ENCODE measurements around the gene TTC33.

TTC33 gene

GRCh38 chr5:40499518-40500273 lies 256.1 kb downstream of the TTC33 start:
- Histone ChIP-seq H3K27ac (ENCODE audit: low read length) (no peak overlapping the region), H3K27me3 (ENCODE audit: control insufficient read depth, insufficient read depth, low read length) (no peaks in the 10 kb centered on the region), H3K4me1 (ENCODE audit: control insufficient read depth, insufficient read depth, low read length) (no peaks in the 10 kb centered on the region), H3K36me3 (ENCODE audit: control insufficient read depth, insufficient read depth, low read length) (no peaks in the 10 kb centered on the region), H3K4me3 (ENCODE audit: low read length) (no peak overlapping the region), H3K9me3 (ENCODE audit: control insufficient read depth, insufficient read depth, low read length) (no peaks in the 10 kb centered on the region)
- WGBS (ENCODE audit: insufficient coverage, insufficient read length), result no CpG with 5 or more reads among the region's 3 CpGs
- DNase-seq (ENCODE audit: low read depth, low spot score), result no peak

- Histone ChIP-seq H3K36me3 (ENCODE audit: control insufficient read depth, insufficient read depth, low read length) (no peaks in the 10 kb centered on the region), H3K27ac (ENCODE audit: low read length) (no peak overlapping the region), H3K9me3 (ENCODE audit: control insufficient read depth, insufficient read depth, low read length) (no peaks in the 10 kb centered on the region), H3K4me3 (ENCODE audit: low read length) (no peak overlapping the region), H3K27me3 (ENCODE audit: control insufficient read depth, insufficient read depth, low read length) (no peaks in the 10 kb centered on the region), H3K4me1 (ENCODE audit: control insufficient read depth, insufficient read depth, low read length) (no peaks in the 10 kb centered on the region)
- WGBS (ENCODE audit: insufficient coverage, insufficient read length), result no CpG with 5 or more reads among the region's 2 CpGs
- no peak for DNase-seq (ENCODE audit: low read depth, low spot score)
Observed at GRCh38 chr5:40499007-40499406, 256.8 kb downstream of the TTC33 start.

- Histone ChIP-seq H3K4me3 (ENCODE audit: low read length) (no peak overlapping the region), H3K27me3 (ENCODE audit: control insufficient read depth, insufficient read depth, low read length) (no peaks in the 10 kb centered on the region), H3K4me1 (ENCODE audit: control insufficient read depth, insufficient read depth, low read length) (no peaks in the 10 kb centered on the region), H3K36me3 (ENCODE audit: control insufficient read depth, insufficient read depth, low read length) (no peaks in the 10 kb centered on the region), H3K9me3 (ENCODE audit: control insufficient read depth, insufficient read depth, low read length) (no peaks in the 10 kb centered on the region), H3K27ac (ENCODE audit: low read length) (no peak overlapping the region)
- no CpG with 5 or more reads among the region's 1 CpG for whole genome bisulfite sequencing (ENCODE audit: insufficient coverage, insufficient read length)
- no peak for DNase-seq (ENCODE audit: low read depth, low spot score)
Observed at GRCh38 chr5:40497573-40497972, 258.2 kb downstream of the TTC33 start.

DNA sequence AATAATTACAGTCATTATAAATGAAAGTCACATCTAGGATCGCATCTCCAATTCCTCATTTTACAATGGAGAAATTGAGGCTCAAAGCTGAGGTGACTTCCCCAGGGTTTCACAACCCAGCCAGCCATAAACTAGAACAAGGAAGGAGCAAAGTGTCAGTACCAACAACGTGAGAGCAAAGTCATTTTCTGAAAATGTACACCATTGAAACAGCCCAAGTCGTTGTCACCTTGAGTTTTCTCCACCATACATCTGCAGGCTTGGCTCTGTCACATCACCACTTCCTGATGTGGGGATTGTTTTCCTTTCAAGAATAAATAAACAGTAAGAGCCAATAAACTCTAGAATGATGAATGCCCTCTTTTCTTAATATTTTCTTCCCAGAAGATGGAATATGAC lies 260.5 kb downstream of the TTC33 start:
- Histone ChIP-seq H3K4me1 (ENCODE audit: control insufficient read depth, insufficient read depth, low read length) (no peaks in the 10 kb centered on the region), H3K4me3 (ENCODE audit: low read length) (no peak overlapping the region), H3K9me3 (ENCODE audit: control insufficient read depth, insufficient read depth, low read length) (no peaks in the 10 kb centered on the region), H3K27me3 (ENCODE audit: control insufficient read depth, insufficient read depth, low read length) (no peaks in the 10 kb centered on the region), H3K36me3 (ENCODE audit: control insufficient read depth, insufficient read depth, low read length) (no peaks in the 10 kb centered on the region), H3K27ac (ENCODE audit: low read length) (no peak overlapping the region)
- WGBS (ENCODE audit: insufficient coverage, insufficient read length), result no CpG with 5 or more reads among the region's 3 CpGs
- DNase-seq (ENCODE audit: low read depth, low spot score), result no peak

DNA sequence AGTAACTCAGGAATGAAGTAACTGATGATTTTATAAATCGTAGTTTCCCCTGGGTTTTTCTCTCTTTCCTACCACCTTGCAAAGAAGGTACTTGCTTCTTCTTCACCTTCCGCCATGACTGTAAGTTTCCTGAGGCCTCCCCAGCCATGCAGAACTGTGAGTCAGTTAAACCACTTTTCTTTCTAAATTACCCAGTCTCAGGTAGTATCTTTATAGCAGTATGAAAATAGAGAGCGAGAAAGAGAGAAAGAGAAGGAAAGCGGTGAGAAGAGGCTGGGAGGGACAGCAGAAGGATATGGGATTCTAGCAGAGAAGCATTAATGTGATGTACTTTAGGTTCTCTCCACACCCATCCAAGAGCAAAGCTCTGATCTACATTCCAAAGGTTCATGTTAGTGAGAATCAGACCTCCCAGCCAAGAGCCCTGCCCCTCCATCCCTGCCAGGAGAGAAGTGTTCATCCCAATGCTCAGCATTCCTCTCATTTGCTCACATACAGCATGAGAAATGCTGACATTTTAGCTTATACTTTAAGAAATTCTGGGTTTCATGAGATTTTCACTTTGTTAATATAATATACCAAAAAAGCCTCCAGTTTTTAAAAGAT lies 261.0 kb downstream of the TTC33 start:
- Histone ChIP-seq H3K9me3 (ENCODE audit: control insufficient read depth, insufficient read depth, low read length) (no peaks in the 10 kb centered on the region), H3K36me3 (ENCODE audit: control insufficient read depth, insufficient read depth, low read length) (no peaks in the 10 kb centered on the region), H3K27ac (ENCODE audit: low read length) (no peak overlapping the region), H3K27me3 (ENCODE audit: control insufficient read depth, insufficient read depth, low read length) (no peaks in the 10 kb centered on the region), H3K4me3 (ENCODE audit: low read length) (no peak overlapping the region), H3K4me1 (ENCODE audit: control insufficient read depth, insufficient read depth, low read length) (no peaks in the 10 kb centered on the region)
- WGBS (ENCODE audit: insufficient coverage, insufficient read length), result no CpG with 5 or more reads among the region's 4 CpGs
- DNase-seq (ENCODE audit: low read depth, low spot score), result no peak

DNA sequence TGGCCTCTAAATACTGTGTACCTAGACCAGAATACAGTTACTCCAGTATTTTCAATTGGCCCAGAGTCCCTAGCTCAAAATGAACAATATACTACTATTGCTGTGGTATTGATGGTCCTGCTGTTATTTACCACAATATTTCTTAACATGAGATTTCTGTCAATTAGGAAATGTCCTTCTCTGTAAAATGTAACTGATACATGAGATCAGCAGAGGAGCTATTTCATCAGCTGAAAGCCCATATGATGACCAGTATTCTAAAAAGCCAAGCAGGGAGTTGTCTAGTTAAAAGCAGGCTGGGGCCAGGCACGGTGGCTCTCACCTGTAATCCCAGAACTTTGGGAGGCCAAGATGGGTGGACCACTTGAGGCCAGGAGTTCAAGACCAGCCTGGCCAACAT lies 263.7 kb downstream of the TTC33 start:
- Histone ChIP-seq H3K4me3 (ENCODE audit: low read length) (no peak overlapping the region), H3K9me3 (ENCODE audit: control insufficient read depth, insufficient read depth, low read length) (no peaks in the 10 kb centered on the region), H3K27me3 (ENCODE audit: control insufficient read depth, insufficient read depth, low read length) (no peaks in the 10 kb centered on the region), H3K4me1 (ENCODE audit: control insufficient read depth, insufficient read depth, low read length) (no peaks in the 10 kb centered on the region), H3K36me3 (ENCODE audit: control insufficient read depth, insufficient read depth, low read length) (no peaks in the 10 kb centered on the region), H3K27ac (ENCODE audit: low read length) (no peak overlapping the region)
- WGBS (ENCODE audit: insufficient coverage, insufficient read length), result no CpG with 5 or more reads among the region's 1 CpG
- no peak for DNase-seq (ENCODE audit: low read depth, low spot score)

DNA sequence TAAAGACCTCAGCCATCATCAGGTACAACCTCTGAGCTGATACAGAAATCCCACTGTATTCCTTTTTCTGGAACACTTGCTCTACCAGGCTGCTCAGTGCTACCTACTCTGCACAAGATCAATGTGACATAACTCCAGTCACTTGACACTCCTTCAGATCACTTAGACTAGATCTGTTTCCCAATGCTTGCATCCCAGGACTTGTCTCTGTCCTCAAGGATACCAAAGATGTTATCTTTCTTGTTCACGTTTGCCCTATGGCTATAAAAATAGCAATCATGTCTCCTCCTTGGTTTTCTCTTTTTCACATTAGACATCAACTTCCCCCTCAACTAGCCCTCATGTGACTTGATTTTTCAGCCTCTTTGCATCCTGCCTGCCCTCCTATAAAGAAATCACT lies 264.1 kb downstream of the TTC33 start:
- no peaks in the 10 kb centered on the region for H3K36me3 ChIP-seq (ENCODE audit: control insufficient read depth, insufficient read depth, low read length)
- H3K27me3 ChIP-seq (ENCODE audit: control insufficient read depth, insufficient read depth, low read length), result no peaks in the 10 kb centered on the region
- no peak overlapping the region for H3K4me3 ChIP-seq (ENCODE audit: low read length)
- no peaks in the 10 kb centered on the region for H3K9me3 ChIP-seq (ENCODE audit: control insufficient read depth, insufficient read depth, low read length)
- WGBS (ENCODE audit: insufficient coverage, insufficient read length), result no CpG with 5 or more reads among the region's 1 CpG
- H3K4me1 ChIP-seq (ENCODE audit: control insufficient read depth, insufficient read depth, low read length), result no peaks in the 10 kb centered on the region
- no peak for DNase-seq (ENCODE audit: low read depth, low spot score)
- H3K27ac ChIP-seq (ENCODE audit: low read length), result no peak overlapping the region

DNA sequence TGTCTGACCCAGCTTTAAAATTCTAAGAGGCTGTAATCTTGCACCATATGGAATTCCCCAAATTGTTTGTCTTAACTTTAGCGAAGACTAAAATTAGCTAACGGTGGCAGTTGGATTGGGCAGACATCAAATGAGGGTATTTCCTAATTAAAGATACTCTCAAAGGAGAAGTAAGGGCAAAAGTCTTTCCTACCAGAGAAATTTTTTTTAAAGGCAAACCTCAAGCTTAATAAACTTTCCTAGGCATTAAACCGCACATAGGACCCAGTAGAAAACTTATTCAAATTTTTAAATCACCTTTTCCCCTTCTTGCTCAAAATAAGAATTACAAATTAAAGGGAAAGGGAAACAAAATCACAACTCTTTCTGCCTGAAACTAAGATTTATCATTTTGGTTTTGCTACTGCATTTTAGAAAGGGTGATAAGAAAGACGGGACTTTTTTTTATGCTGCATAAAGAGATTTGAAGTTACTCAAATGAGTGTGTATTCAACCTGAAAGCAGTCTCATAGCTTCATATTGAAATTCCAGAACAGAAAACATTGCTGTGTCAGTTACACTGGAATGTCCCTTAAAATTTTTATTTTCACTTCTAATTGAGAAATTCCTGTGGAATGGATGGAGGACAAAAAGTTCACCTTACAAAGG lies 265.2 kb downstream of the TTC33 start:
- Histone ChIP-seq H3K9me3 (ENCODE audit: control insufficient read depth, insufficient read depth, low read length) (no peaks in the 10 kb centered on the region), H3K4me3 (ENCODE audit: low read length) (no peak overlapping the region), H3K4me1 (ENCODE audit: control insufficient read depth, insufficient read depth, low read length) (no peaks in the 10 kb centered on the region), H3K27me3 (ENCODE audit: control insufficient read depth, insufficient read depth, low read length) (no peaks in the 10 kb centered on the region), H3K36me3 (ENCODE audit: control insufficient read depth, insufficient read depth, low read length) (no peaks in the 10 kb centered on the region), H3K27ac (ENCODE audit: low read length) (no peak overlapping the region)
- WGBS (ENCODE audit: insufficient coverage, insufficient read length), result no CpG with 5 or more reads among the region's 4 CpGs
- DNase-seq (ENCODE audit: low read depth, low spot score), result no peak

GRCh38 chr5:40489421-40489820 lies 266.3 kb downstream of the TTC33 start:
- Histone ChIP-seq H3K27ac (ENCODE audit: low read length) (no peak overlapping the region), H3K4me3 (ENCODE audit: low read length) (no peak overlapping the region), H3K9me3 (ENCODE audit: control insufficient read depth, insufficient read depth, low read length) (no peaks in the 10 kb centered on the region), H3K36me3 (ENCODE audit: control insufficient read depth, insufficient read depth, low read length) (no peaks in the 10 kb centered on the region), H3K4me1 (ENCODE audit: control insufficient read depth, insufficient read depth, low read length) (no peaks in the 10 kb centered on the region), H3K27me3 (ENCODE audit: control insufficient read depth, insufficient read depth, low read length) (no peaks in the 10 kb centered on the region)
- WGBS (ENCODE audit: insufficient coverage, insufficient read length), result no CpG with 5 or more reads among the region's 3 CpGs
- DNase-seq (ENCODE audit: low read depth, low spot score), result no peak

- Histone ChIP-seq H3K27ac (ENCODE audit: low read length) (no peak overlapping the region), H3K4me1 (ENCODE audit: control insufficient read depth, insufficient read depth, low read length) (no peaks in the 10 kb centered on the region), H3K27me3 (ENCODE audit: control insufficient read depth, insufficient read depth, low read length) (no peaks in the 10 kb centered on the region), H3K9me3 (ENCODE audit: control insufficient read depth, insufficient read depth, low read length) (no peaks in the 10 kb centered on the region), H3K4me3 (ENCODE audit: low read length) (no peak overlapping the region), H3K36me3 (ENCODE audit: control insufficient read depth, insufficient read depth, low read length) (no peaks in the 10 kb centered on the region)
- no peak for DNase-seq (ENCODE audit: low read depth, low spot score)
- WGBS (ENCODE audit: insufficient coverage, insufficient read length), result no CpG with 5 or more reads among the region's 4 CpGs
Observed at GRCh38 chr5:40486437-40487275, 269.1 kb downstream of the TTC33 start.
